Neural cell (in vitro differentiated cells): ENCODE results near the gene LRSAM1. TPM values are rescaled to one million over a fixed set of nuclear protein-coding genes. Genes with fewer than 3 reads are reported as not detected.

Experiments used
- H2AFZ ChIP-seq: fragments of 200-600, 300-800 bp; sonication (generic), shearing (Covaris generic); 2 replicates; pipeline ENCODE4 v1.6.0; 2014; ENCODE audit warnings: low read depth, mild to moderate bottlenecking, antibody characterized with exemption, low read length, moderate library complexity
- H3F3A ChIP-seq: fragments of 200-600 bp; shearing (Covaris generic); 2 replicates; pipeline ENCODE4 v1.6.1; 2016; ENCODE audit warnings: mild to moderate bottlenecking, moderate library complexity, mixed read lengths, antibody characterized with exemption, low read length; ENCODE audit not compliant: insufficient read depth, poor library complexity, severe bottlenecking
- H3K27ac ChIP-seq: fragments of 200-600, 300-800 bp; sonication (generic), shearing (Covaris generic); 2 replicates; pipeline ENCODE4 v1.5.1; 2014; ENCODE audit warnings: mild to moderate bottlenecking, low read length, moderate library complexity
- H3K27me3 ChIP-seq: fragments of 300-800, 200-600 bp; sonication (generic), shearing (Covaris generic); 2 replicates; pipeline ENCODE4 v1.6.0; 2014; ENCODE audit warnings: mild to moderate bottlenecking, low read depth, low read length, moderate library complexity; ENCODE audit not compliant: insufficient read depth
- H3K36me3 ChIP-seq: fragments of 300-800, 200-600 bp; sonication (generic), shearing (Covaris generic); 2 replicates; pipeline ENCODE4 v1.5.1; 2014; ENCODE audit warnings: mild to moderate bottlenecking, antibody characterized with exemption, low read length, moderate library complexity; ENCODE audit not compliant: insufficient read depth
- H3K4me2 ChIP-seq: fragments of 300-800, 200-600 bp; sonication (generic), shearing (Covaris generic); 2 replicates; pipeline ENCODE4 v1.6.0; 2014; ENCODE audit warnings: mild to moderate bottlenecking, low read length
- H3K4me3 ChIP-seq: fragments of 300-800, 200-600 bp; sonication (generic), shearing (Covaris generic); 2 replicates; pipeline ENCODE4 v1.5.1; 2014; ENCODE audit warnings: mild to moderate bottlenecking, low read length, moderate library complexity
- H3K79me2 ChIP-seq: fragments of 200-600 bp; shearing (Covaris generic); replicated peaks from 2 replicates; pipeline ENCODE4 v1.6.0; 2014; ENCODE audit warnings: mild to moderate bottlenecking, low read length, moderate library complexity; ENCODE audit not compliant: insufficient read depth
- H3K9ac ChIP-seq: fragments of 300-800, 200-600 bp; sonication (generic), shearing (Covaris generic); 2 replicates; pipeline ENCODE4 v1.6.1; 2016; ENCODE audit warnings: mild to moderate bottlenecking, low read length, mixed read lengths
- H3K9me2 ChIP-seq: fragments of 200-600 bp; shearing (Covaris generic); 2 replicates; pipeline ENCODE4 v1.6.1; 2016; ENCODE audit warnings: mild to moderate bottlenecking, low read length, mixed read lengths; ENCODE audit not compliant: insufficient read depth
- H3K9me3 ChIP-seq: fragments of 200-600, 300-800 bp; sonication (generic), shearing (Covaris generic); 2 replicates; pipeline ENCODE4 v1.6.1; 2016; ENCODE audit warnings: mild to moderate bottlenecking, mixed run types, low read length, moderate library complexity, mixed read lengths
- H4K20me1 ChIP-seq: fragments of 200-600 bp; shearing (Covaris generic); 2 replicates; pipeline ENCODE4 v1.6.1; 2016; ENCODE audit warnings: mild to moderate bottlenecking, mixed run types; ENCODE audit not compliant: insufficient read depth
- CTCF ChIP-seq: fragments of 450-650 bp; IDR thresholded peaks from 2 replicates; pipeline ENCODE4 v1.5.1; 2014; ENCODE audit warnings: antibody characterized with exemption, mild to moderate bottlenecking, moderate library complexity; ENCODE audit not compliant: poor library complexity, severe bottlenecking
- EP300 ChIP-seq: fragments of 450-650 bp; conservative IDR thresholded peaks from 2 replicates; pipeline ENCODE4 v1.6.1; 2014; ENCODE audit warnings: antibody characterized with exemption, mild to moderate bottlenecking, moderate library complexity; ENCODE audit not compliant: poor library complexity, severe bottlenecking
- EZH2 ChIP-seq: fragments of 200-600, 300-800 bp; shearing (Covaris generic), sonication (generic); IDR thresholded peaks from 2 replicates; pipeline ENCODE4 v1.6.1; 2014; ENCODE audit warnings: antibody characterized with exemption, low read length, borderline replicate concordance, mild to moderate bottlenecking; ENCODE audit not compliant: insufficient read depth, poor library complexity, severe bottlenecking
- MXI1 ChIP-seq: fragments of 450-650 bp; conservative IDR thresholded peaks from 2 replicates; pipeline ENCODE4 v1.6.1; 2014; ENCODE audit warnings: antibody characterized with exemption, mild to moderate bottlenecking; ENCODE audit not compliant: poor library complexity, severe bottlenecking
- POLR2AphosphoS5 ChIP-seq: IDR thresholded peaks from 2 replicates; pipeline ENCODE4 v1.6.1; 2012
- RAD21 ChIP-seq: fragments of 450-650 bp; conservative IDR thresholded peaks from 2 replicates; pipeline ENCODE4 v1.6.1; 2014; ENCODE audit warnings: antibody characterized with exemption, mild to moderate bottlenecking, moderate library complexity
- REST ChIP-seq: IDR thresholded peaks from 2 replicates; pipeline ENCODE4 v1.6.1; 2012; ENCODE audit warnings: borderline replicate concordance
- SMC3 ChIP-seq: fragments of 450-650 bp; conservative IDR thresholded peaks from 2 replicates; pipeline ENCODE4 v1.6.1; 2014; ENCODE audit warnings: antibody characterized with exemption, mild to moderate bottlenecking, moderate library complexity; ENCODE audit not compliant: poor library complexity
- TAF1 ChIP-seq: IDR thresholded peaks from 2 replicates; pipeline ENCODE4 v1.6.1; 2012; ENCODE audit warnings: low read depth
- polyA plus RNA-seq: library from polyadenylated mRNA; depleted of rRNA; stranded (reverse); fragments of >200 nt; gene quantifications from 2 replicates; pipeline ENCODE4 v1.2.3, GENCODE V29; 2014

Gene LRSAM1
- polyA plus RNA-seq, 1 donor from 2014 or later, result 21.6 TPM

- no peak for TF ChIP-seq MXI1
These were observed 78.4 kb downstream of the LRSAM1 start (continued) for GRCh38 chr9:127529671-127530070.

- H3K27me3 ChIP-seq, result no peaks in the 10 kb centered on the region
- no peaks in the 10 kb centered on the region for H3K9me2 ChIP-seq
- no peak overlapping the region for H3K27ac ChIP-seq
- H3K4me2 ChIP-seq, result no peak overlapping the region
- no peaks in the 10 kb centered on the region for H3K9me3 ChIP-seq
- no peak overlapping the region for H3K9ac ChIP-seq
- no peak overlapping the region for H3K4me3 ChIP-seq
- H3K79me2 ChIP-seq, result no peaks in the 10 kb centered on the region
- no peaks in the 10 kb centered on the region for H3K36me3 ChIP-seq
- no peak for TF ChIP-seq POLR2AphosphoS5
- no peak for TF ChIP-seq RAD21
- no peak for TF ChIP-seq TAF1
- TF ChIP-seq REST, result no peak
- no peak for TF ChIP-seq SMC3
- TF ChIP-seq EP300, result no peak
- no peak for TF ChIP-seq EZH2
- no peak for TF ChIP-seq MXI1
- no peak for TF ChIP-seq CTCF
- no peak overlapping the region for H2AFZ ChIP-seq
- no peaks in the 10 kb centered on the region for H4K20me1 ChIP-seq
- H3F3A ChIP-seq, result no peaks in the 10 kb centered on the region
These were observed 79.1 kb downstream of the LRSAM1 start for GRCh38 chr9:127530206-127530941.

GRCh38 chr9:127531676-127532075 lies 80.4 kb downstream of the LRSAM1 start:
- H3K27ac ChIP-seq, result no peak overlapping the region

More at GRCh38 chr9:127531676-127532075, 80.4 kb downstream of the LRSAM1 start:
- Histone ChIP-seq H3K36me3 (no peaks in the 10 kb centered on the region), H3K9me2 (no peaks in the 10 kb centered on the region), H3K9me3 (no peaks in the 10 kb centered on the region), H3K4me2 (no peak overlapping the region), H3K79me2 (no peaks in the 10 kb centered on the region), H3K27me3 (no peaks in the 10 kb centered on the region), H3F3A (no peaks in the 10 kb centered on the region), H3K9ac (no peak overlapping the region), H2AFZ (no peak overlapping the region), H4K20me1 (no peaks in the 10 kb centered on the region), H3K4me3 (no peak overlapping the region)
- no peak for TF ChIP-seq EP300
- no peak for TF ChIP-seq EZH2
- TF ChIP-seq CTCF, result no peak
- TF ChIP-seq TAF1, result no peak
- no peak for TF ChIP-seq POLR2AphosphoS5
- TF ChIP-seq MXI1, result no peak
- no peak for TF ChIP-seq SMC3
- TF ChIP-seq REST, result no peak
- TF ChIP-seq RAD21, result no peak
